Skeletal muscle satellite cell (primary cell): Measurements from ENCODE around the gene ADTRP.
"Not testable (repeated sequence)": the region's sequence is repeated elsewhere in the genome, so short reads cannot be mapped to it uniquely, and the experiment has no call there.

ENCODE experiments used
- H3K27me3 ChIP-seq: 2 replicates; pipeline ENCODE4 v1.7.0; 2013; ENCODE audit warnings: low read length; ENCODE audit not compliant: control insufficient read depth, insufficient read depth
- H3K36me3 ChIP-seq: 2 replicates; pipeline ENCODE4 v1.7.0; 2013; ENCODE audit warnings: mild to moderate bottlenecking, control low read depth, low read length; ENCODE audit not compliant: insufficient read depth
- H3K4me1 ChIP-seq: 2 replicates; pipeline ENCODE4 v1.7.0; 2013; ENCODE audit warnings: low read length; ENCODE audit not compliant: control insufficient read depth, insufficient read depth
- H3K4me2 ChIP-seq: 2 replicates; pipeline ENCODE4 v1.7.0; 2013; ENCODE audit warnings: mild to moderate bottlenecking, low read length
- H3K4me3 ChIP-seq: 2 replicates; pipeline ENCODE4 v1.7.0; 2013; ENCODE audit warnings: low read length
- H3K9ac ChIP-seq: 2 replicates; pipeline ENCODE4 v1.7.0; 2013; ENCODE audit warnings: mild to moderate bottlenecking, low read depth, low read length, moderate library complexity
- H3K9me3 ChIP-seq: replicated peaks from 2 replicates; pipeline ENCODE4 v1.7.0; 2013; ENCODE audit warnings: mild to moderate bottlenecking, control low read depth, low read length

The ADTRP gene

GRCh38 chr6:11802886-11803590 is 24.4 kb upstream of the ADTRP start:
- no peaks in the 10 kb centered on the region for H3K27me3 ChIP-seq
- no peak overlapping the region for H3K4me3 ChIP-seq
- no peak overlapping the region for H3K9ac ChIP-seq
- no peaks in the 10 kb centered on the region for H3K36me3 ChIP-seq
- no peaks in the 10 kb centered on the region for H3K4me1 ChIP-seq
- H3K9me3 ChIP-seq = no peaks in the 10 kb centered on the region
- H3K4me2 ChIP-seq = no peak overlapping the region

GRCh38 chr6:11800531-11800930 is 21.9 kb upstream of the ADTRP start:
- H3K9me3 ChIP-seq, H3K4me2 ChIP-seq, H3K9ac ChIP-seq, H3K27me3 ChIP-seq, H3K4me3 ChIP-seq, H3K4me1 ChIP-seq, H3K36me3 ChIP-seq: not testable (repeated sequence)

- no peaks in the 10 kb centered on the region for H3K4me1 ChIP-seq
- H3K4me2 ChIP-seq = no peak overlapping the region
- no peaks in the 10 kb centered on the region for H3K27me3 ChIP-seq
- no peaks in the 10 kb centered on the region for H3K36me3 ChIP-seq
- H3K4me3 ChIP-seq = no peak overlapping the region
- H3K9ac ChIP-seq = no peak overlapping the region
- no peaks in the 10 kb centered on the region for H3K9me3 ChIP-seq
Measured at GRCh38 chr6:11798538-11798937, 19.9 kb upstream of the ADTRP start.

DNA sequence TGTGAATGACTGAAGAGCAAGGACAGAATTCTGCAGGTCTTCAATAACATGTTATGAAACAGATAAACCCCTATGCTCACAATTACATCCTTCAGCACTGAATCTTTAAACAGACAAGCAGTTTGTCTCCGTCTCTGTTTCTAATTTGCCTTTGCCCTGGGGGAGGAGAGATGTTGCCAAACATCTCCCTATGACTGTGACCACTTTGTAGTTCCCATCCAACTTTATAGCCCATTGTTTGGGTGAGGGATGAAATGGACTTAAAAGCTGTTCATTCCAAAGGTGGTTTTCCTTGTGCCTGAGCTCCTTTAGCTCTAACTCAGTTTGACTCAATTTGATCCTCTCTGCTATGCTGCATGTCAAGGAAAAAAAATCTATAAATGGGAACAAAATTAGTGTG is 19.5 kb upstream of the ADTRP start:
- no peak overlapping the region for H3K4me2 ChIP-seq
- H3K9me3 ChIP-seq = no peaks in the 10 kb centered on the region
- no peak overlapping the region for H3K9ac ChIP-seq
- no peak overlapping the region for H3K4me3 ChIP-seq
- no peaks in the 10 kb centered on the region for H3K4me1 ChIP-seq
- no peaks in the 10 kb centered on the region for H3K27me3 ChIP-seq
- no peaks in the 10 kb centered on the region for H3K36me3 ChIP-seq

- no peaks in the 10 kb centered on the region for H3K9me3 ChIP-seq
- no peaks in the 10 kb centered on the region for H3K4me1 ChIP-seq
- no peaks in the 10 kb centered on the region for H3K36me3 ChIP-seq
- no peak overlapping the region for H3K4me2 ChIP-seq
- no peak overlapping the region for H3K9ac ChIP-seq
- H3K4me3 ChIP-seq = no peak overlapping the region
- H3K27me3 ChIP-seq = no peaks in the 10 kb centered on the region
Measured at GRCh38 chr6:11796829-11797228, 18.2 kb upstream of the ADTRP start.

GRCh38 chr6:11795403-11795802 is 16.8 kb upstream of the ADTRP start:
- Histone ChIP-seq H3K36me3 (no peaks in the 10 kb centered on the region), H3K4me2 (no peak overlapping the region), H3K9ac (no peak overlapping the region)

DNA sequence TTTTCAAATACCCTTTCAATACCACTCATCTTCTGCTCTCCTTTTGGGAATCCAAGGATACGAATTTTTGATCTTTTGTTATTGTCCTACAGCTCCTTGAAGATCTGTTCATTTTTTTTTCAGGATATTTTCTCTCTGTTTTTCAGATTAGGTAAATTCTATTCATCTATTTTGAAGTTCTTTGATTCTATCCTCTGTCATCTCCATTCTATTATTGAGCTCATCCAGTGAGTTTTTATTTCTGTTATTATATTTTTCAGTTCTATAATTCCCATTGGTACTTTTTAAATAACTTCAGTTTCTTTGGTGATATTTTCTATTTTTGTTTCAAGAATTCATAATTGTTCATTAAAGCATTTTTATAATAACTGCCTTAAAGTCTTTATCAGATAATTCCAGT is 14.7 kb upstream of the ADTRP start:
- H3K9ac ChIP-seq = no peak overlapping the region
- no peak overlapping the region for H3K4me2 ChIP-seq
- H3K4me1 ChIP-seq = peaks cover 4% of the 10 kb centered on the region
- H3K27me3 ChIP-seq = no peaks in the 10 kb centered on the region
- H3K4me3 ChIP-seq = no peak overlapping the region
- no peaks in the 10 kb centered on the region for H3K36me3 ChIP-seq
- no peaks in the 10 kb centered on the region for H3K9me3 ChIP-seq

More at GRCh38 chr6:11795403-11795802, 16.8 kb upstream of the ADTRP start:
- peaks cover 4% of the 10 kb centered on the region for H3K4me1 ChIP-seq
- no peaks in the 10 kb centered on the region for H3K9me3 ChIP-seq
- no peaks in the 10 kb centered on the region for H3K27me3 ChIP-seq
- no peak overlapping the region for H3K4me3 ChIP-seq

DNA sequence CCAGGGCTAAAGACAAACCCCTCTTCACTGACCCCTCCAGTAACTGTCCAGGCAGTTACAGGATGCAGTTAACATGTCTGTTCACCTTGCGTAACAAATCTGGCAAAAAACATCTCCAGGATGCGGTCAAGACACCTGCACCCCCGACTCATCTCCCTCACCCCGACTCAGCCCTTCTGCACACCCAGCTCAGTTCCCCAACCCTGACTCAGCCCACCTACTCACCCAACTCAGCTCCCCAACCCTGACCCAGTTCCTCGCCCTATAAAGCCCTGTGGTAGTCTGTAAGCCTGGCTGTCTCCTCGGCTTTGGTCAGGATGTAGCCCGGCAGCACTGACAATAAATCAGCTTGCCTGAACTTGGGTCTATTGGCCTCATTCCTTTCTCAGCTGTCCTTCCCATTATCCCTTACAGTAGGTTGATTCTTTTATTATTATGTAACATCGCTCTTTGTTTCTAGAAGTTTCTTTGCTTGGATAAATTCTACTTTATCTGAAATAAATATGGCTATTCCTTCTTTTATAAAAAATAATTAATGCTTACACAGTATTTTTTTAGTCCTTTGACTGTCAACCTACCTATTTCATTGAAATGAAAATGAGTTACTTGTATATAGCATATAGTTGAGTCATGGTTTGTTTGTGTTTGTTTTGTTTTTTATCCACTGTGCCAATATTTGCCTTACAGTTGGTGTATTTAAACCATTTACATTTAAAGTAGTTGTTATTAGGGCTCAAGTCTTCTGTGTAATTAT is 12.9 kb upstream of the ADTRP start:
- no peak overlapping the region for H3K4me2 ChIP-seq
- H3K4me3 ChIP-seq = no peak overlapping the region
- H3K4me1 ChIP-seq = peaks cover 4% of the 10 kb centered on the region
- no peaks in the 10 kb centered on the region for H3K9me3 ChIP-seq
- H3K36me3 ChIP-seq = no peaks in the 10 kb centered on the region
- H3K27me3 ChIP-seq = no peaks in the 10 kb centered on the region
- H3K9ac ChIP-seq = no peak overlapping the region

GRCh38 chr6:11789744-11790143 is 11.1 kb upstream of the ADTRP start:
- peaks cover 4% of the 10 kb centered on the region for H3K4me1 ChIP-seq
- H3K4me3 ChIP-seq = no peak overlapping the region
- no peak overlapping the region for H3K9ac ChIP-seq
- H3K9me3 ChIP-seq = no peaks in the 10 kb centered on the region
- H3K27me3 ChIP-seq = no peaks in the 10 kb centered on the region
- no peaks in the 10 kb centered on the region for H3K36me3 ChIP-seq
- H3K4me2 ChIP-seq = no peak overlapping the region

DNA sequence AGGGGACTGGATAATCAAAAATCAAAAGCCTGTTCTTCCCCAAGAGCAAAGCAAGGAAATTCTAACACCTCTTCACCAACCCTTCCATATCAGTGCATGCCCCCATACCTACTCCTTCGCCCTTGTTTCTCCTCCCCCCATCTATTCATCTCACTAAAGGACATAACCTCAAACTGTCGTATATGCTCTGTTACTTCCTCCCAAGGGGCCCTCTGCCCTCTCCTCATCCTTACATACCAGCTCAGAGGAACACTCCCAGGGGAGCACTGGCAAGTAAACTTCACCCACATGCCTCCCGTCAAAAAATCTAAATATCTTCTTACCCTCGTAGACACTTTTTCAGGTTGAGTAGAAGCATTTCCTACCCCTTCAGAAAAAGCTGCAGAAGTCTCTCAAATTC is 9.4 kb upstream of the ADTRP start:
- Histone ChIP-seq H3K4me2 (no peak overlapping the region), H3K4me1 (peaks cover 4% of the 10 kb centered on the region), H3K4me3 (no peak overlapping the region), H3K36me3 (no peaks in the 10 kb centered on the region), H3K9ac (no peak overlapping the region), H3K27me3 (no peaks in the 10 kb centered on the region), H3K9me3 (no peaks in the 10 kb centered on the region)

DNA sequence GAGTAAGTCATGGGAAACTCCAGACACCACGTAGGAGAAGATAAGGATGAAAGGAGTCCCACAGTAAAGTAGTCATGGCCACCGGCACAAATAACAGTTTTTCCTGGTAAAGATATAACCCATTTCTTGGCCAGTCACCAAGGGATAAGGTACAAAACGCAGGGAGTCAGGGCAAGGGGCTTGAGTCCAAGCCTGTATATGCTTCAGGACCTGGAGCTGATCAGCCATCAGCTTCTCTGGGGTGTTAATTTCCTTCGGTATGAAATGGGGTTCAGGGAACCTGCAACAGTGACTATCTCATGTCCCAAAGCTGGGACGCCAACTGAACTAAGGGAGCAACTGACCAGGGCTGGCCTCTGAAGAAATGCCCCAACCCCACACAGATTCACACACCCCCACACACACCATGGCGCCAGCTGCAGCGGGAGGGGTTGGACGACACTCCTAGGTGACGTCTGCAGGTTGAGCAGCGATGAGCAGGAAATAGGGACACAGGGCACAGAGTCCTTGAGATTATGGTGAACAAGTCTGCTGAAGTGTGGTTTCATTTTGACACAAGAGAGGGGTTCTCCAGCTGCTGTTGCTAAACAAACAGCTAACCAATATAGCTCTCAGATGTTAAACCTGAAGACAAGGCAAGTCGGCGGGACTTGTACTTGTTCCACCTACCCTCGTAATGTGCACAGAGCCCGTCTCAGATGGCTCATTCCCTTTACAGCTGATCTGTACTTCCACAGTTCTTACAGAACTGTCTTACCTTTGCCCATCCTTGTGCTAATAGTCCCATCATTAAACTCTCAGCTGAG is 7.4 kb upstream of the ADTRP start:
- Histone ChIP-seq H3K36me3 (no peaks in the 10 kb centered on the region), H3K4me2 (no peak overlapping the region), H3K4me1 (no peaks in the 10 kb centered on the region), H3K9ac (no peak overlapping the region), H3K27me3 (no peaks in the 10 kb centered on the region), H3K4me3 (no peak overlapping the region), H3K9me3 (no peaks in the 10 kb centered on the region)
